Activated T-cell treated with anti-CD3 and anti-CD28 coated beads, Interleukin-2, amount 50 U/mL, for 72 hours (primary cell): ENCODE measurements around the gene ZFYVE26. TPM values are rescaled to one million over a fixed set of nuclear protein-coding genes. Genes with fewer than 3 reads are reported as not detected.
A peak's percentile ranks its signal among the peaks of the same experiment; 100 is the strongest.

Experiments
- ATAC-seq, 2 donors: fragments of 150-1000 bp; cut with Tn5 transposase; replicated peaks in 1 of 2; 2 replicates each; pipeline ENCODE4 v1.10.0; 2021; ENCODE audit warnings: moderate library complexity in 2 of 2, mild to moderate bottlenecking in 1 of 2
- DNase-seq, 2 donors: peaks; one replicate each; pipeline ENCODE4 v3.0.0; 2021 to 2022; ENCODE audit warnings: mixed read lengths in 1 of 2
- H3K27ac Mint-ChIP-seq: one replicate; pipeline ENCODE4 v1.8.0; 2022; ENCODE audit warnings: mild to moderate bottlenecking, moderate library complexity, mixed read lengths
- H3K27me3 Mint-ChIP-seq: one replicate; pipeline ENCODE4 v1.8.0; 2022; ENCODE audit warnings: low read depth, mixed read lengths
- H3K36me3 Mint-ChIP-seq, 2 donors: one replicate each; pipeline ENCODE4 v1.8.0; 2022; ENCODE audit warnings: mixed read lengths in 2 of 2, mild to moderate bottlenecking in 1 of 2; ENCODE audit not compliant: insufficient read depth in 2 of 2
- H3K4me1 Mint-ChIP-seq: one replicate; pipeline ENCODE4 v1.8.0; 2022; ENCODE audit warnings: low read depth, mixed read lengths
- H3K4me3 Mint-ChIP-seq, 2 donors: one replicate each; pipeline ENCODE4 v1.8.0; 2022; ENCODE audit warnings: mild to moderate bottlenecking in 2 of 2, mixed read lengths in 2 of 2, moderate library complexity in 2 of 2
- H3K9me3 Mint-ChIP-seq, 2 donors: one replicate each; pipeline ENCODE4 v1.8.0; 2022; ENCODE audit warnings: mixed read lengths in 2 of 2
- total RNA-seq, 2 donors: library from RNA; stranded (reverse); gene quantifications; one replicate each; pipeline ENCODE4 v1.2.3, GENCODE V29; 2022

The ZFYVE26 gene
- total RNA-seq, 2 donors from 2014 or later = 13.7 to 15.4 TPM

- Mint-ChIP-seq H3K27ac (no peak overlapping the region), H3K9me3 (no peaks in the 10 kb centered on the region), H3K27me3 (no peaks in the 10 kb centered on the region), H3K4me3 (no peak overlapping the region), H3K36me3 (peaks cover 0 to 2% of the 10 kb centered on the region in 2 donors), H3K4me1 (no peaks in the 10 kb centered on the region)
- DNase-seq (no peak), ATAC-seq (no peak)
These were observed 54.3 kb downstream of the ZFYVE26 start for GRCh38 chr14:67762051-67762450.

DNA sequence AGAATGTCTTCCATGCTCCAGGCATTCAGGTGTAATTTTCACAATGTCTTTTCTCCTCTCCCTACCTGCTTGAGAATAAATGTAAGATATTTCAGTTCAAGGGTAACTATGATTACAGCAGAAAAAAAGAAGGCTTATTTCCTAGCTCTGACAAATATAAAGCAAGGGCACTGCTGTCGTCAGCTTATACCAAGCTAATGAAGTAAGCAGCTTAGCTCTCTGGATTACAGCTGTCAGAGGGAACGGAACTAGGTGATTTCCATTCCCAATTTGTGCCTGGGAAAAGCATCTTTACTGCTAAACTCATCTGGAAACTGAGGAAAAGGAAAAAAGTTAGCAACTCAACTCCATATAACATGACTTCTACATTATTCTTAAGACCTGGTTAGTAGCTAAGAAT is 56.5 kb downstream of the ZFYVE26 start:
- DNase-seq = no peak

DNA sequence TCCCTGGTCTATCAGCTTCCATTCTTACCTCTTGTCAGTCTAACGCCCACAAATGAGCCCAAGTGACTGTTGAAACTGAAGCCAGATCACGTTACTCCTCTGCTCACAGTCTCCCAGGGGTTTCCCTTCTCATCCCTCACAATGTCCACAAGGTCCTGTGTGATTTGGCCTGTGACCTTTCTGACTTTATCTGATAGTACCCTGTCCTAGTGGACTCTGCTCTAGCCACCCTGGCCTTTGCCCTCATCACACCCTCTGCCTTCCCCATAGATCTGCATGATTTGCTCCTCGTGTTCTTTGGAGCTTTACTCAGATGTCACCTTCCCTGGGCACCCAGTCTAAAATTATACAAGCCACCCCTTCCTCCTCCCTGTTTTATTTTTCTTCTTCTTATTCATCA is 59.2 kb downstream of the ZFYVE26 start:
- Mint-ChIP-seq H3K9me3 (no peaks in the 10 kb centered on the region), H3K4me3 (no peak overlapping the region)

More for the DNA sequence above, 56.5 kb downstream of the ZFYVE26 start:
- Mint-ChIP-seq H3K36me3 (peaks cover 0 to 2% of the 10 kb centered on the region in 2 donors), H3K9me3 (no peaks in the 10 kb centered on the region), H3K4me3 (no peak overlapping the region), H3K27me3 (no peaks in the 10 kb centered on the region), H3K27ac (no peak overlapping the region), H3K4me1 (no peaks in the 10 kb centered on the region)
- no peak for ATAC-seq

DNA sequence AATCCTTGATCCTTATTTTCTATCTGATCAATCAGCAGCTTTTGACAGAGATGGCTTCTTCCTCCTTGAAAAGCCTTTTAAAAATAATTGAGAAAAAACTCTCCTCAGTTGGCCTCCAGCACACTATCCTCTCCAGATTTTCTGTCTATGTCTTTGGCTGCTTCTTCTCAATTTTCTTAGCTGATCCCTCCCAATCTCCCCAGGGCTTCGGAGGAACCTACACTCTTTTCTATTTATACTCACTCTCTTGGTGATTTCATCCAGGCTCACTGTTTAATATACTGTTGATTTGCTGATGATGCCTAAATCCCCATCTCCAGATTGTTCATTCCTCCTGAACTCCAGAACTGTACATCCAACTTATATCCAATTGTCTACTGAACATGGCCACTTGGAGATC is 59.9 kb downstream of the ZFYVE26 start:
- DNase-seq = no peak
- Mint-ChIP-seq H3K27me3 (no peaks in the 10 kb centered on the region), H3K36me3 (peaks cover 5% of the 10 kb centered on the region in 2 donors), H3K4me1 (no peaks in the 10 kb centered on the region), H3K9me3 (no peaks in the 10 kb centered on the region), H3K27ac (no peak overlapping the region), H3K4me3 (no peak overlapping the region)
- ATAC-seq = no peak

More for the DNA sequence above, 59.2 kb downstream of the ZFYVE26 start:
- Mint-ChIP-seq H3K36me3 (peaks cover 2% of the 10 kb centered on the region in 2 donors), H3K4me1 (no peaks in the 10 kb centered on the region), H3K27ac (no peak overlapping the region), H3K27me3 (no peaks in the 10 kb centered on the region)
- DNase-seq (no peak), ATAC-seq (no peak)

GRCh38 chr14:67749341-67750084 is 66.9 kb downstream of the ZFYVE26 start:
- no peaks in the 10 kb centered on the region for H3K27me3 Mint-ChIP-seq
- peaks cover 5% of the 10 kb centered on the region for H3K4me1 Mint-ChIP-seq
- ATAC-seq = no peak
- H3K36me3 Mint-ChIP-seq = peaks cover 6 to 7% of the 10 kb centered on the region in 2 donors
- no peaks in the 10 kb centered on the region for H3K9me3 Mint-ChIP-seq
- no peak overlapping the region for H3K4me3 Mint-ChIP-seq
- peak overlapping the region; percentile 36 for H3K27ac Mint-ChIP-seq
- DNase-seq = no peak

DNA sequence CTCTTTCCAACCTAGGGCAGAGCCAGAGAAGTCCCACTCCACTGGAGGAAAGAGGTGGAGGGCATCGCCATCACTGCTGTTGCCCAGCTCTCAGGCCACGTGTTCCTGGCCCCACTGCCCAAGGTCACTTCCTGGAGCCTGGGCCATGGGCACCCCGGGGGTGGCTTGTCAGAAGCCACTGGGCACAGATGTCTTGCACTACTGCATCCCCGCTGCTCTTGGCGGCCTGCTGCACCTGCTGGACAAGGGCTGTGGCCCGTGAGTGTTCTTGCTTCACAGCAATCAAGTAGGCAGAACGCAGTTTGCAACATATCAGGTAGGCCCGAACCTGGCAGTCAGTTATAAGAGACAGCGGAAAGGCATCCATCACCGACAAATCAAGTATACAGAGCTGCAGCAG is 68.1 kb downstream of the ZFYVE26 start:
- DNase-seq (no peak), ATAC-seq (no peak)
- peaks cover 4 to 7% of the 10 kb centered on the region in 2 donors for H3K36me3 Mint-ChIP-seq
- no peaks in the 10 kb centered on the region for H3K27me3 Mint-ChIP-seq
- H3K4me1 Mint-ChIP-seq = peaks cover 5% of the 10 kb centered on the region
- no peak overlapping the region for H3K27ac Mint-ChIP-seq
- H3K4me3 Mint-ChIP-seq = no peak overlapping the region
- no peaks in the 10 kb centered on the region for H3K9me3 Mint-ChIP-seq

GRCh38 chr14:67746927-67747326 is 69.5 kb downstream of the ZFYVE26 start:
- no peaks in the 10 kb centered on the region for H3K9me3 Mint-ChIP-seq
- H3K4me1 Mint-ChIP-seq = peaks cover 5% of the 10 kb centered on the region
- DNase-seq = peak; percentile 14 to 24
- no peak overlapping the region for H3K27ac Mint-ChIP-seq
- peaks cover 2 to 4% of the 10 kb centered on the region in 2 donors for H3K36me3 Mint-ChIP-seq
- peak; percentile 90 to 94 for ATAC-seq
- no peak overlapping the region for H3K4me3 Mint-ChIP-seq
- no peaks in the 10 kb centered on the region for H3K27me3 Mint-ChIP-seq

DNA sequence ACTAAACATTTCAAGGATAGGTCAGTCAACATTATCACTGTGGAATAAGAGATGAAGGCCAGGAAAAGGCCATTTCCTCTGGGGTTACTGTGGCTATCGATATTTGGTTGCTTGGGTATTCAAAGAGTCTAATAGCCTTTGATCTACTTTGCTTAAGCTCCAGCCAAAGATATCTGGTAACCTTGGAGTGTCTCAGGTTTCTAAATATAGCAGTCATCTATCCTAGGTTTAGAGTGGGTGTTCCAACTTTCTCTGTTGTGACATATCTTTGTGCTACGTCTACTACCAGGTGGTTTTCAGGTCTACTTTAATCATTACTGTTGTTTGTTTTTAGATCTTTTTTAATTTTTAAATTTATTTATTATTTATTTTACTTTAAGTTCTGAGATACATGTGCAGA is 72.3 kb downstream of the ZFYVE26 start:
- Mint-ChIP-seq H3K9me3 (no peaks in the 10 kb centered on the region), H3K4me3 (no peak overlapping the region), H3K27ac (no peak overlapping the region), H3K27me3 (no peaks in the 10 kb centered on the region), H3K36me3 (no peaks in the 10 kb centered on the region), H3K4me1 (peaks cover 5% of the 10 kb centered on the region)
- ATAC-seq (no peak), DNase-seq (no peak)

GRCh38 chr14:67738740-67739504 is 77.5 kb downstream of the ZFYVE26 start:
- DNase-seq (no peak), ATAC-seq (no peak)
- no peak overlapping the region for H3K4me3 Mint-ChIP-seq

DNA sequence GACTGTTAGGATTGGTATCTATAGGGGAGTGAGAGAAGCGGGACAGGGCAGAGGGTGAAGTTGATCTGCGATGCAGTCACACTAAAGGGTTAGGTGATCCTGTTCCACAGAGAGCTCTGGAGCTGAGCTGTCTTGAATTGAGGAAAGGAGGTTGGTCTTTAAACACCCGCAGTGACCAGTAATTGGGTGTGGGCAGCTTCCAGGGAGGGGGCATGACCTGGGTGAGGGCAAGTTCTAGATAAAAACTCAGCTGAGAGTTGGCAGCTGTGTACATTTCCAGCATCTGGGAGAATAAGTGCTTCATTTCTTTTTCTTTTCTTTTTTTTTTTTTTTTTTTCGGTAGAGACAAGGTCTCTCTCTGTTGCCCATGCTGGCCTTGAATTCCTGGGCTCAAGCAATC is 79.6 kb downstream of the ZFYVE26 start:
- Mint-ChIP-seq H3K4me1 (no peaks in the 10 kb centered on the region), H3K27ac (no peak overlapping the region), H3K27me3 (no peaks in the 10 kb centered on the region), H3K9me3 (no peaks in the 10 kb centered on the region), H3K4me3 (no peak overlapping the region), H3K36me3 (no peaks in the 10 kb centered on the region)
- DNase-seq (no peak), ATAC-seq (no peak)

More at GRCh38 chr14:67738740-67739504, 77.5 kb downstream of the ZFYVE26 start:
- Mint-ChIP-seq H3K9me3 (no peaks in the 10 kb centered on the region), H3K27me3 (no peaks in the 10 kb centered on the region), H3K36me3 (no peaks in the 10 kb centered on the region), H3K4me1 (no peaks in the 10 kb centered on the region), H3K27ac (no peak overlapping the region)

- ATAC-seq (no peak), DNase-seq (no peak)
- Mint-ChIP-seq H3K36me3 (no peaks in the 10 kb centered on the region), H3K4me3 (no peak overlapping the region), H3K27ac (no peak overlapping the region), H3K4me1 (no peaks in the 10 kb centered on the region), H3K9me3 (no peaks in the 10 kb centered on the region), H3K27me3 (no peaks in the 10 kb centered on the region)
These were observed 80.8 kb downstream of the ZFYVE26 start for GRCh38 chr14:67735336-67736147.

- H3K27ac Mint-ChIP-seq = no peak overlapping the region
- no peak overlapping the region for H3K4me3 Mint-ChIP-seq
- no peaks in the 10 kb centered on the region for H3K9me3 Mint-ChIP-seq
- ATAC-seq = no peak
- H3K36me3 Mint-ChIP-seq = no peaks in the 10 kb centered on the region
- H3K27me3 Mint-ChIP-seq = no peaks in the 10 kb centered on the region
- no peak for DNase-seq
- H3K4me1 Mint-ChIP-seq = no peaks in the 10 kb centered on the region
These were observed 81.7 kb downstream of the ZFYVE26 start for GRCh38 chr14:67734675-67735074.

DNA sequence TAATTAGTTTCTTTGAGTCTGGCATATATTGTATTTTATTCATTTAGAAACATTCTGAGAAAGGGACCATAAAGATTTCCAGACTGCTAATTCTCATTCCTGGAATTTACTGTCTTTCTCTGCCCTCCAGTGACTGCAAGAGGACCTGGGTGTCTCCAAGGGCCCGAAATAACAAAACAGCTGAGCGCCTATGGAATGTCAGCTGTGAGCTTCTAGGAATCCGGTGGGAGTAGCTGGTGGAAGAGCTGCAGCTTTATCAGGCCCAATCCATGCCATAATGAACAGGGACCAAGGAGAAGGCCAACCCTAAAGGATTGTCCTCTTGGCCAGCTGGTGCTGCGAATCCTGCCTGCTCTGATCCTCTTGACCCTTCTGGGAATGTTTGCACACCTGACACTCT is 82.8 kb downstream of the ZFYVE26 start:
- no peaks in the 10 kb centered on the region for H3K36me3 Mint-ChIP-seq
- no peaks in the 10 kb centered on the region for H3K9me3 Mint-ChIP-seq
- no peak for DNase-seq
- H3K27me3 Mint-ChIP-seq = no peaks in the 10 kb centered on the region
- ATAC-seq = no peak
- no peak overlapping the region for H3K4me3 Mint-ChIP-seq
- no peaks in the 10 kb centered on the region for H3K4me1 Mint-ChIP-seq
- H3K27ac Mint-ChIP-seq = no peak overlapping the region
